HT-29 (cell line): Measurements from ENCODE around the gene TRPM2. TPM values are rescaled to one million over a fixed set of nuclear protein-coding genes. Genes with fewer than 3 reads are reported as not detected.
A peak's percentile ranks its signal among the peaks of the same experiment; 100 is the strongest.

Source experiments
- DNase-seq: peaks from one replicate; pipeline ENCODE4 v3.0.0-alpha.2; 2015; ENCODE audit warnings: low spot score
- total RNA-seq: library from RNA; depleted of rRNA; stranded (reverse); fragments of >200 nt; shearing (Covaris generic); gene quantifications from 2 replicates; pipeline ENCODE4 v1.2.3, GENCODE V29; 2014

TRPM2 gene
- total RNA-seq, 1 experiment from 2014 or later, result not detected

- peak; percentile 52 for DNase-seq
Measured at GRCh38 chr21:44428281-44428960, 75.0 kb downstream of the TRPM2 start.

DNA sequence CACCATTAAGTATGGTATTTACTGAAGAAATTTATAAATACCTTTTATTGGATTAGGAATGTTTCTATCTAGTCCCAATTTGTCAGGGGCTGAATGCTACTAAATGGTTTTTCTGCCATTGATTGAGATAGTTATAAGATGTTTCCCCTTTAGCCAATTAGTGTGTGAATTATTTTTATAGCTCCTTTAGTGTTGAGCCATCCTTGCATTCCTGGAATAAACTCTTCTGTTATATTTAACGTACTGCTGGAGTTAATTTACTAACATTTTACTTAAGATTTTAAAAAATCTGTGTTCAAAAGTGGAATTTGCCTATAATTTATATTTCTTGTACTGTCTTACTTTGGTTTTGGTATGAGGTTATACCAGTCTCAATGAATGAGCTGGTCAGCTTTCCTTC is 76.5 kb downstream of the TRPM2 start:
- no peak for DNase-seq

DNA sequence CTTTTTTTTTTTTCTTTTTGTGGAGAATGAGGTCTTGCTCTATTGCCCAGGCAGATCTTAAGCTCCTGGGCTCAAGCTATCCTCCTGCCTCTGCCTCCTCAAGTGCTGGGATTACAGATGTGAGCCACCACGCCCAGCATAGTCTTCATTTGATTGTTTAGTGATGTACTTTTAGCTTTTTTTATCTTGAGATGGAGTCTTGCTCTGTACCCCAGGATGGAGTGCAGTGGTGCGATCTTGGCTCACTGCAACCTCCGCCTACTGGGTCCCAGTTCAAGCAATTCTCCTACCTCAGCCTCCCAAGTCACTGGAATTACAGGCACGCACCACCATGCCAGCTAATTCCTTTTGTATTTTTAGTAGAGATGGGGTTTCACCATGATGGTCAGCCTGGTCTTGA is 77.9 kb downstream of the TRPM2 start:
- no peak for DNase-seq

GRCh38 chr21:44432841-44433790 is 79.7 kb downstream of the TRPM2 start:
- no peak for DNase-seq

DNA sequence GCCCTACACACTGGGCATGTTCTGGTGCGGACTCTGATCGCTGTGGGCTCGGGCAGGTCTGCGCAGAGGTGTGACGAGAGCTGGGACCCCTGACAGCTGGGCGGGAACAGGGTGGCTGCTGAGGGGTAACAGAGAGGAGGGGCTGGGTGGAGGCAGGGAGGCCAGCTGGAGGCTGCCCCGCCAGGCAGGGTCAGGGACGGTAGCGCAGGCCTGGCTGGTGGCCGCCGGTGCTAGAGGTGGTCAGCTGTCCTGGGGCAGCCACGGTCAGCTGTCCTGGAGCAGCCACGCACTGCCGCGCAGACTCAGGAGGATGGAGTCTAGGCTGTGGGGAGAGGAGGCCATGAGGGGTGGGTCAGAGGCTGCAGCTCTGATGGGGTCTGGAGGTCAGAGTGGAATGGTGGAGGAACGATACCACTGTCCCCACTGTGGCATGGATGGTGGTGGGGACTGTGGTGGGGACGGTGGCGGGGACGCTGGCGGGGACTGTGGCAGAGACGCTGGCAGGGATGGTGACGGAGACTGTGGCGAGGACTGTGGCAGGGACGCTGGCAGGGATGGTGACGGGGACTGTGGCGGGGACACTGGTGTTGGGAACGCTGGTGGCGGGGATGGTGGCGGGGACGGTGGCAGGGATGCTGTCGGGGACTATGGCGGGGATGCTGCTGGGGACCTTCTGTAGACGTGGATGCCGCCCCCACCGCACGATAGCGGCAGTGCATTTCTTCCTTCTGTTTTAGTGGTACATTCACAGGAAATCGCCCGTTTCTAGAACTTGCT is 80.6 kb downstream of the TRPM2 start:
- DNase-seq, result no peak

DNA sequence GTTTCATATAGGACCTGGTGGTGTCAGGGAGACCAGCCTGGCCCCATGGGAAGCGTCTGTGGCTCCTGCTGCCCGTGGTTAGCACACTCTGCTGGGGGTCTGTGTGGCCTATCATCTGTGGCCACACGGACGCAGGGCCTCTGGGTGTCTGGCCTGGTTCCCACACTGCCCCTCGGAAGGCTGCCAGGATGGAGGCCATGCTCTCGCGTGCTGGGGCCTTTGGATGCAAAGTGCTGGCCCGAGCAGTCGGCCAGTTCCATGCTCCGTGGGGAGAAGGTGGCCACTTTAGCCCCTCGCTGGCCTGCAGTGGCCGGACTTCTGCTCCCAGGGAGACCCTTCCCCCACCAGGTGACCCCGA is 81.1 kb downstream of the TRPM2 start:
- no peak for DNase-seq

DNA sequence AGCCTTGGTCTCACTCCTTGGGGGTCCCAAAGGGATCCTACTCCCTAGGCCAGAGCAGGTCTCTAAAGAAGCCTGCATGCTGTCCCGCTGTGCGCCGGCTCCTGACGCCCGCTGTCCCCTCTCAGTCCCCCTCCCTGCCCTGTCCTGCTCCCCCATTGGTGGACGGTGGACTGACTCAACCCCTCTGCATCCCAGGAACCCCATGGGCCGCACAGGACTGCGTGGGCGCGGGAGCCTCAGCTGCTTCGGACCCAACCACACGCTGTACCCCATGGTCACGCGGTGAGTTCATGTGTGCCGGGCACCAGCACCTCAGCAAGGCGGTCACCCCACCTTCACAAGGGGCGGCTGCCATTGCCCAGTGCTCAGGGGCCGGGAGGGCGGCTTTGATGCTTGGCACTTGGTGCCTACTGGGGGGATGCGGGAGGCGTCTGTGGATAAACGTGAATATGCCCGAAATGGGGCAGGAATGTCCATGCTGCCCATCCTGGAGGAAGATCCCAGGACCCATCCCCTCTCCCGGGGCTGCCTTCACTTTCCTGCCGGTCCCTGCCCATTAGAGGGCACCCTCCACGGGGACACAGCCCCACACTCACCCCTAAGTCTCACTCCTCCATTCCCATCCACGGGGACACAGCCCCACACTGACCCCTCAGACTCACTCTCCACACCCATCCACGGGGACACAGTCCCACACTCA is 81.7 kb downstream of the TRPM2 start:
- no peak for DNase-seq

DNA sequence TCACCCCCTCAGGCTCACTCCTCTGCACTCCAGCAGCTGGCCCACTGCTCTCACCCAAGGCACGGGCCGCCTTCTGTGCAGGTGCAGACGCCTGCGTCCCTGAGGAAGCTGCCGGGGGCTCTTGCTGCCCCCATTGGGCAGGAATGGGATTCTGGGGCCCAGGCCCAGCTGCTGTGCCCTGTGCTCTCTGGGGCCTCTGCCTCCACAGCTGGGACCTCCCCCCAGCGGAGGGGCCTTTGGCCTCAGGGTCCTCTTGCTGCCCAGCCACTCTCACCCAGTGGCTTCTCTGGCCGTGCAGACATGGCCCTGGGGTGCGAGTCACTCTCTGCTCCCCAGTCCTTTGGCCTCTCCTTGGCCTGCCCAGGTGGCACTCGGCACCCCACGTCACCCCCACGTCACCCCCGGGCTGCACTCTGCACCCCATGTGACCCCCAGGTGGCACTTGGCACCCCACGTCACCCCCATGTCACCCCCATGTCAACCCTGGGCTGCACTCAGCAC is 82.7 kb downstream of the TRPM2 start:
- DNase-seq, result no peak

GRCh38 chr21:44436958-44437357 is 83.5 kb downstream of the TRPM2 start:
- no peak for DNase-seq

GRCh38 chr21:44437371-44437695 is 83.9 kb downstream of the TRPM2 start:
- no peak for DNase-seq

GRCh38 chr21:44437696-44438431 is 84.4 kb downstream of the TRPM2 start:
- DNase-seq, result no peak

DNA sequence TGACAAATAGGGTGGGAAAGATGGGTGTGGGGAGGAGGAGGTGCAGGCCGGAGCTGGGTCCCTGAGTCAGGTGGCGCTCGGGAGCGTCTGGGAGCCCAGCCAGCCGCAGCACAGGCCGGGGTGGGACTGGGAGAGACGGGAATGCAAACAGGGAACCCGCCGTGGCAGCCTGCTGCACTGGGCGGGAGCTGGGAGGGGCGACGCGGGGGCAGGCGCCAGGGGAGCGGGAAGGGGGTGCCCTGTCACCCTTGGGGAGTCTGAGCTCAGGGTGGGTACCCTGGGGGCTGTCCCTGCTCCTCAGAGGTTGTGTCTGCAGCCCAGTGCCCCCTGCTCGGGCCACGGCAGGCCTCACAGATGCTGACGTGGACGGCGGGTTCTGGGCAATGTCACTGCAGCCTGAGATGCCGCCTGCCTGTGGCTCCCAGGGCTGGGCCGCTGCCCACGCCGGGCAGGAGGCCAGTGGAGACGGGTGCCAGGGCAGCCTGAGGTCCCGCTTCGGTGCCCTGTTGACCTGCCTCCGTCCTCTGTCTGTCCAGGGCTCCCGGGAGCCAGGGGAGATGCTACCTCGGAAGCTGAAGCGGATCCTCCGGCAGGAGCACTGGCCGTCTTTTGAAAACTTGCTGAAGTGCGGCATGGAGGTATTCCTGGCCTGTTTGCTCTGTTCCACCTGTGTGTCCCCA is 85.2 kb downstream of the TRPM2 start:
- peak; percentile 27 for DNase-seq

DNA sequence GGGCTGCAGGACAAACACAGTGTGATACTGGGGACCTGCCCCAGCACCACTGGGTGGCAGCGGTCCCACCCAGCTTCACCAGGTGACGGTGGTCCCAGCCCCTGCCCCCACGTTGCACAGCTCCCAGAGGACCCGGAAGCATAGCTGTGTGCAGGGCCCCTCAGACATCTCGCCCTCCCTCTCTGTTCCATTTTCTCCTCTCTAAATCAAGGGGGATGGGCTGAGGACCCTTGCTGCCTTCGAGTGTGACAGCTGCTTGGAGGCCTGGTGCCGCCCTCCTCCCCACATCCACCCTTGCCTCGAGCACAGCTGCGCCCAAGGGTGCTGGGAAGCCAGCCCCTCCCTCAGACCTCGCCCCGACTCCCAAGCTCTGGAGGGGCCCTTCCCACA is 85.8 kb downstream of the TRPM2 start:
- DNase-seq, result no peak

DNA sequence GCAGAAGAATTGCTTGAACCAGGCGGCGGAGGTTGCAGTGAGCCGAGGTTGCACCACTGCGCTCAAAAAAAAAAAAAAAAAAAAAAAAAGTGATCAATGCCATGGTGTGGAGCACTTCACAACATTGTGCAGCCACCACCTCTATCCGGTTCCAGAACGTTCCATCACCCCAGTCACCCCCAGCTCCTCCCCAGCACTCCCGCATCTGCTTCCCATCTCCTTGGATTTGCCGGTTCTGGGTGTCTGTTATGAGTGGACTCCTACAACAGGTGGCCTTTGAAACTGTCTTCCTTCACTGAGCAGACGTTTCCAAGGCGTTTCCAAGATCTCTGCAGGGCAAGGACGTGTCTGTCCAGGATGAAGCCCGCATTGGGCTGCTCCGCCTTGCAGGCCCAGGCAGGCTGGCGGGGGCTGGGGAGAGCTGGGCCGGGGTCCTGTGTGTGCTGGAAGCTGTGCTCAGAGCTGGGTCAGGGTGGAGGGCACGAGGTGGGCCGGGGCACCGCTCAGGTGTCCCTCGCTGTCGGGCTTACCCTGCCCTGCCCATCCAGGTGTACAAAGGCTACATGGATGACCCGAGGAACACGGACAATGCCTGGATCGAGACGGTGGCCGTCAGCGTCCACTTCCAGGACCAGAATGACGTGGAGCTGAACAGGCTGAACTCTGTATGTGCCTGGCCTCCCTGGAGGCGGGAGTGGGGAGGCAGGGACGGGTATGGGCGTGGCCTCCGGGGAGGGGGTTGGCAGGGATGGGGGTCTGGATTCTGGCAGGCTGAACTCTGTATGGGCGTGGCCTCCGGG is 87.0 kb downstream of the TRPM2 start:
- no peak for DNase-seq

- DNase-seq, result no peak
Measured at GRCh38 chr21:44441041-44441400, 87.6 kb downstream of the TRPM2 start.

DNA sequence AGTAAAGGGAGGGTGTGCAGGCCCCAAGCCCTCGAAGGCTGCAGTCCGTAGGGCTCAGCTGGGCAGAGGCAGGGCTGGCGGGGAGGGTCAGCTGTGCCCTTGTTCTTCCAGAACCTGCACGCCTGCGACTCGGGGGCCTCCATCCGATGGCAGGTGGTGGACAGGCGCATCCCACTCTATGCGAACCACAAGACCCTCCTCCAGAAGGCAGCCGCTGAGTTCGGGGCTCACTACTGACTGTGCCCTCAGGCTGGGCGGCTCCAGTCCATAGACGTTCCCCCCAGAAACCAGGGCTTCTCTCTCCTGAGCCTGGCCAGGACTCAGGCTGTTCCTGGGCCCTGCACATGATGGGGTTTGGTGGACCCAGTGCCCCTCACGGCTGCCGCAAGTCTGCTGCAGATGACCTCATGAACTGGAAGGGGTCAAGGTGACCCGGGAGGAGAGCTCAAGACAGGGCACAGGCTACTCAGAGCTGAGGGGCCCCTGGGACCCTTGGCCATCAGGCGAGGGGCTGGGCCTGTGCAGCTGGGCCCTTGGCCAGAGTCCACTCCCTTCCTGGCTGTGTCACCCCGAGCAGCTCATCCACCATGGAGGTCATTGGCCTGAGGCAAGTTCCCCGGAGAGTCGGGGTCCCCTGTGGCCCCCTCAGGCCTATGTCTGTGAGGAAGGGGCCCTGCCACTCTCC is 88.3 kb downstream of the TRPM2 start:
- DNase-seq, result no peak

GRCh38 chr21:44442266-44443125 is 89.1 kb downstream of the TRPM2 start:
- DNase-seq, result no peak
